KMS-11 (cell line): ENCODE data around the gene CSRP3.

Experiments
- H2AFZ ChIP-seq: fragments of 200-600 bp; sonication (generic); 2 replicates; pipeline ENCODE4 v1.6.1; 2016; ENCODE audit warnings: antibody characterized with exemption, mixed run types, low read depth
- H3K27ac ChIP-seq: fragments of 200-600 bp; sonication (generic); 2 replicates; pipeline ENCODE4 v1.6.1; 2016; ENCODE audit warnings: mild to moderate bottlenecking, mixed run types
- H3K27me3 ChIP-seq: fragments of 200-600 bp; sonication (generic); 2 replicates; pipeline ENCODE4 v1.6.1; 2017; ENCODE audit warnings: mild to moderate bottlenecking, low read depth, mixed run types, moderate library complexity; ENCODE audit not compliant: insufficient read depth
- H3K36me3 ChIP-seq: fragments of 200-600 bp; sonication (generic); 2 replicates; pipeline ENCODE4 v1.6.1; 2017; ENCODE audit warnings: mild to moderate bottlenecking, mixed run types; ENCODE audit not compliant: insufficient read depth
- H3K4me1 ChIP-seq: fragments of 200-600 bp; sonication (generic); 2 replicates; pipeline ENCODE4 v1.6.1; 2016; ENCODE audit warnings: mild to moderate bottlenecking, low read depth, mixed run types; ENCODE audit not compliant: poor library complexity, severe bottlenecking
- H3K4me2 ChIP-seq: fragments of 200-600 bp; sonication (generic); 2 replicates; pipeline ENCODE4 v1.7.0; 2016; ENCODE audit warnings: mild to moderate bottlenecking, mixed run types
- H3K4me3 ChIP-seq: fragments of 200-600 bp; sonication (generic); IDR thresholded peaks from 2 replicates; pipeline ENCODE4 v1.6.1; 2017; ENCODE audit warnings: low read depth, low read length, mixed read lengths; ENCODE audit not compliant: insufficient read depth
- H3K79me2 ChIP-seq: fragments of 200-600 bp; sonication (generic); 2 replicates; pipeline ENCODE4 v1.6.1; 2016; ENCODE audit warnings: low read depth, mixed run types; ENCODE audit not compliant: insufficient read depth
- H3K9ac ChIP-seq: fragments of 200-600 bp; sonication (generic); 2 replicates; pipeline ENCODE4 v1.6.1; 2016; ENCODE audit warnings: mild to moderate bottlenecking, mixed run types
- H4K20me1 ChIP-seq: fragments of 200-600 bp; sonication (generic); 2 replicates; pipeline ENCODE4 v1.6.1; 2016; ENCODE audit warnings: mild to moderate bottlenecking, mixed run types; ENCODE audit not compliant: insufficient read depth
- CTCF ChIP-seq: fragments of 200-600 bp; sonication (generic); conservative IDR thresholded peaks from 2 replicates; pipeline ENCODE4 v1.6.1; 2017; ENCODE audit warnings: low read depth, mild to moderate bottlenecking, antibody characterized with exemption, low read length, moderate library complexity, mixed read lengths

The CSRP3 gene

GRCh38 chr11:19185036-19185435, 16.7 kb downstream of the CSRP3 start:
- TF ChIP-seq CTCF: no peak
- no peak overlapping the region for H3K4me3 ChIP-seq
- no peak overlapping the region for H3K27ac ChIP-seq
- no peak overlapping the region for H2AFZ ChIP-seq
- no peaks in the 10 kb centered on the region for H4K20me1 ChIP-seq
- H3K4me1 ChIP-seq: no peaks in the 10 kb centered on the region
- H3K79me2 ChIP-seq: no peaks in the 10 kb centered on the region
- H3K36me3 ChIP-seq: no peaks in the 10 kb centered on the region
- H3K27me3 ChIP-seq: no peaks in the 10 kb centered on the region
- H3K4me2 ChIP-seq: no peak overlapping the region
- H3K9ac ChIP-seq: no peak overlapping the region

GRCh38 chr11:19183646-19184045, 18.1 kb downstream of the CSRP3 start:
- Histone ChIP-seq H3K4me1 (no peaks in the 10 kb centered on the region), H2AFZ (no peak overlapping the region), H3K9ac (no peak overlapping the region), H3K4me3 (no peak overlapping the region), H4K20me1 (no peaks in the 10 kb centered on the region), H3K27me3 (no peaks in the 10 kb centered on the region), H3K27ac (no peak overlapping the region), H3K4me2 (no peak overlapping the region), H3K79me2 (no peaks in the 10 kb centered on the region), H3K36me3 (no peaks in the 10 kb centered on the region)
- TF ChIP-seq CTCF: no peak

- Histone ChIP-seq H2AFZ (no peak overlapping the region), H3K4me3 (no peak overlapping the region), H3K27me3 (no peaks in the 10 kb centered on the region), H3K4me2 (no peak overlapping the region), H3K4me1 (no peaks in the 10 kb centered on the region), H4K20me1 (no peaks in the 10 kb centered on the region), H3K36me3 (no peaks in the 10 kb centered on the region), H3K27ac (no peak overlapping the region), H3K9ac (no peak overlapping the region), H3K79me2 (no peaks in the 10 kb centered on the region)
- no peak for TF ChIP-seq CTCF
These were observed 20.1 kb downstream of the CSRP3 start for GRCh38 chr11:19181531-19182261.

GRCh38 chr11:19176629-19177186, 25.1 kb downstream of the CSRP3 start:
- Histone ChIP-seq H3K79me2 (no peaks in the 10 kb centered on the region), H2AFZ (no peak overlapping the region), H4K20me1 (no peaks in the 10 kb centered on the region), H3K9ac (no peak overlapping the region), H3K36me3 (no peaks in the 10 kb centered on the region), H3K4me3 (no peak overlapping the region), H3K4me1 (peaks cover 5% of the 10 kb centered on the region), H3K4me2 (no peak overlapping the region), H3K27me3 (no peaks in the 10 kb centered on the region), H3K27ac (no peak overlapping the region)
- TF ChIP-seq CTCF: no peak
